Measurements from ENCODE around the gene GRM7.

Gene GRM7

DNA sequence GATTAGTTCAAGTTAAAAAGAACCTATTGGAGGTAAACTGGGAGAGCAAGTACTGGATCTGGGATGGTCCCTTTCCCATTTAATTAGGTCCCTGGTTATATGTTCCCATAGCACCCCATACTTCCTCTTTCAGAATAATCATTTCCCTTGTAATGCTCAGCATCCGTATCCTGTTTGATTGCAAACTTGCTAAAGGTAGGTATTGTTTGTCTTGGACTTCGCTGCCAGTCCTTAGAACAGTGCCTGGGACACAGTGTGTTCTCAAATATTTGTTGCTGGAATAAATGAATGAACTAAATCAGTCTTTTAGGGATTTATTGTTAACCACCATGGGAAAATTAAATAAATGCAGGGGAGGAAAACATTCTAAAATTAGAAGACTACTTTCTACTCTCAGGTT lies 299.8 kb downstream of the GRM7 start:
- no peak for DNase-seq

DNA sequence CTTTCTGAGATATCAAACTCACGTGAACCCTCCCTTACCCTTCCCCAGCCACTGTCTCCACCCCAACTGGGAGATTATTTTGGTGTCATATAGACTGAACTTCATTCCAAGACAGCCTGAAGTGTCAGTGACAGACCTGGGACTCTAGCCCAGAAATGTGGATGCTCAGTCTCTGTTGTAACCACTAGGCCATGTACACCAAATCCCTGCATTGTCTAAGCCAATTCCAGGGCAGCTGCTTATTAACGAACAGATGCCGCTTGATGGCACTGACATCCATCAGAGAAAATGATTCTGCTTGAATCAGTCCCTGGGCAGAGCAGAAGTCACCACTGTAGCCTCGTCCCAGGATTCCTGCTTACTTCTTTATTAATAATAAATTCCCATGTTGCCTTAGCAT lies 305.5 kb downstream of the GRM7 start:
- no peak for DNase-seq

DNA sequence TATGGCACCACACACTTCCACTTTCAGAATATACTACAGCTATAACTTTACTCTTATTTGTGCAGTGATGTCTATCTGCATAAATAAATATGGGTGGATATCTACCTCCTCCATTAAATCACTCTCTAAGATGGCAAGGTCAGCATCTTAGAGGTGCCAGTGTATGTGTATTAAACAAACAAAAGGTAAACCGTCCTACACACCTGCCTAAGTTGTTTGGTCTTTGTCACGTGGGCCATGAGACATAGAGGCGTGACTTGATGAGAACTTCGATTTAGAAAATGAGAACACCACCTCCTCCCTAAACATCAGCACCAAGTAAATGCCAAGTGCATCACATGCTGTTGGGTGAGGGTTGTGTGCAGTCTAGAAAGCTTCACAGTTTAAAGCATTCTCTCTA lies 310.6 kb downstream of the GRM7 start:
- DNase-seq, result no peak

DNA sequence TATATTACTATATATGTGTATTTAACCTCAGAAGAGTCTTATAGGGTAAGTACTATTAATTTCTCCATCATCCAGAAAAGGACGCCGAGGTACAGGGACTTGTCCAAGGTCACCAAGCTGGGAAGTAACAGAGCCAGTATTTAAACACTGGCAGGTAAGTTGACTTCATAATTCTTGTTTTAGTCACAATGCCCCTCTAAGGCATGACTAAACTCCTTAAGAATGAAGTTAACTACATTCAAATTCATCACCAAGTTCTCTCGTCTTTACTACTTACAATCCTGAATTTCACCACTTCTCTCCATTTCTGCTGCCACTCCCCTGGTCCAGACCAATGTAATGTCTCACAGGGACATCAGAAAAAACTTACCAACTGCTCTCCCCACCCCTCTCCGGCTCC lies 312.1 kb downstream of the GRM7 start:
- no peak for DNase-seq

DNA sequence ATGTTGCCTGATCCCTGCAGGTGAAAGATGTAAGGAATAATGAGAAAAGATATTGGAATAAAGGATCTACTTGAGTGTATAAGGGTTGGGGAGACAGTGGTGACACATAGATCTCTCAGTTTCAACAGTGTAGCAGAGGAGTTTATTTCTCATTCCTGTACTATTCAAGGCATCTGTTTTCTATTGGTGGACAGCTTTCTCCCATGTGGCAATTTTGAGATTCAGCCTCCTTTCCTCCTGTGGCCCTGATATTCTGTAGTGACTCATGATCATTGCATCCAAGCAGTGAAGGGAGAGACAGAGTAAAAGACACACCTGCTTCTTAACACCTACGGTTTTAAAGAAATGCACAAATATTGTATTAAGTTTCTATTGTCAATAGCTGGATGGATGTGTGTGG lies 327.6 kb downstream of the GRM7 start:
- DNase-seq, result no peak

DNA sequence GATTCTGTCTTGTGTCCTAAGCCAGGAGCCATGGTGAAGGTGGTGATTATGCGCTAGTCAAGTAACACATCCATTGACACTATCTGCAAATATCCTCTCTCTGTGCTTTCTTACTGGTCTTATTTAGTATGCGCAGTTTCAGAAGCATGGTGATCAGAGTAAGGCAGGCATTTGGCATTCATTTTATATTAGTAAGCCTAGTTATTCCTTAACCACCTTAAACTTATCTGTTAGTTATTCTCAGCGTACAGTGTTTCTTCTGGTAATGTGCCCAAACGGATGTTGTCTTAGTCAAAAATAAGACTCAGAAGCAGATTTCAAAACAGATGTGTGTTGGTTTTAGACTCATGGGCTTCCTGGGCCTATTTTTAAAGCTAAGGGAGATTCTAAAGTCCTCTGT lies 329.2 kb downstream of the GRM7 start:
- DNase-seq, result no peak

DNA sequence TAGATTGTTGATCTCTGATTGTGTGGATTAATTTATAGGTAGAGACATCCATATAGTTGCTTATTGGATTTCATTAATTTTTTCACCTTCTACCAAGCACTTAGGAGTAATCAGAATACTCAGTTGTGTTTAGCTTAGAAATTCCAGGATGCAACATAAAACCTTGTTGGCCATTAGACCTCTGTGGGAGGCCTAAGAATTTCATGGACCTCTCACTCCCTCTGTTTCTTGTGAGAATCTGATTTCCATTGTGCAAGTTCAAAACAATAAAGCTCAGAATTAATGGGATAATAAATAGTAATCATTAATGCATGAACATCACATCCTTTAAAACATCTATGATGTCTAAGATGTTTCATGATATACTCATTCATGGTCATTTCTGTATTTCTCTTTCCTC lies 332.4 kb downstream of the GRM7 start:
- no peak for DNase-seq

DNA sequence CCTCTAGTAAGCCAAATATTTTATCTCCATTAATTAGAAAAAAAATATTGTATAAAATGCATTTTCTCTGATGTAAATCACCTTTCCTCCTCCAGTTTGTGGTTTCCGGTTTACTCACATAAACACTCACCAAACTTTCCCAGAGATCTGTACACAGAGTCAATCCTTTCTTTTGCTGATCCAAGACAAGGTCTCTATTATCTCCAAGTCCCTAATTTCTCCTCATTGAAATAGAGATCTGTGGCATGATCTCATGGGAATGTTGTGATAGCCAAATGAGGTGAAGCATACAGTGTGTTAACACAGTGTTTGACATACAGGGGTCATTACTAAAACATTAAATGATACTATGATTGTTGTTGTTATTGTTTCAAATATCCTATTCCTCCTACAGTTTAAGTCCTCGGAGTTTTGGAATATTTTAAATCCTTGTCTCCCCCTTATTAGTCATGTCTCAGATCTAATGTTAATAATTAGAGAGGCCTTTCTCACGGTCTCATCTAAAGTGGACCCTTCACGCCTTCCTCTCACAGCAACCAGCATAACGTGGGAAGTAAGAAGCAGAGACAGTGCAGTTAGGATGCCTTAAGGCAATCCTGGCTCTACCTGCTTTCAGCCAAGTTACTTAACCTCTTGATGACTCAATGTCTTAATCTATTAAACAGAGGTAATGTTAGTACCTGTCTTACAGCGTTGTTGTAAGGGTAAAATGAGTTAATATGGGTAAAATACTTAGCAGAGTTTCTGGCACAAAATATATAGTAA lies 333.3 kb downstream of the GRM7 start:
- no peak for DNase-seq

DNA sequence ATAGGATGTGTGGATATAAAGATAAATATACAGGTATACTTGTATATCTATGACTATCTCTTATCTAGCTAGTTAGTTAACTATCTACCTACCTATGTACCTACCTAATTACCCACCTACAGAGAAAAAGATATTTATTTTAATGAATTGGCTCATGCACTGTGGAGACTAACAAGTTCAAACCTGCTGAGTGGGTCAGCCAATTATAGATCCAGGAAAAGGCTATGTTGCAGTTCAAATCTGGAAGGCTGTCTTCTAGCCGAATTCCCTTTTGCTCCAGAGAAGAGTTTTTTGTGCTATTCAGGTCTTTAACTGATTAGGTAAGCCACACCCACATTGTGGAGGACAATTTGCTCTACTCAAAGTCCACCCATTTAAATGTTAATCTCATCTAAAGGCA lies 335.0 kb downstream of the GRM7 start:
- DNase-seq, result no peak

DNA sequence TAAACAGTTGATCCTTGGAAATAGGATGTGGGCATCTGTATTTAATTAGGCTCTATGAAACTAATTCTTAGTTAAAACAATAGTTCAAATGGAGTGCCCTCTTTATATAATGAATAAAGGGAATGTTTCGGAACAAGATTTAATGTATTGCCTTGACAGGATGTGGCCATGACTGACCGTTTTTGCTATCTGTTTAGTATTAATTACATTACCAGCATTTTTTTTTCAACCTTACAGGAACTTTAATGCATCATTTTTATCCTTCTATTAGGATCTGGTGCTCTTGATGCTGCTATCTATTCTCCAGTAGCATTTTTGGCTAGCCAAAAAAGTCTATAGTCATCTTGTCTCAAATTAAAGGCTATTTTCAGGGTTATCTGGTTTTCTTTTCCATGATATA lies 340.9 kb downstream of the GRM7 start:
- no peak for DNase-seq

DNA sequence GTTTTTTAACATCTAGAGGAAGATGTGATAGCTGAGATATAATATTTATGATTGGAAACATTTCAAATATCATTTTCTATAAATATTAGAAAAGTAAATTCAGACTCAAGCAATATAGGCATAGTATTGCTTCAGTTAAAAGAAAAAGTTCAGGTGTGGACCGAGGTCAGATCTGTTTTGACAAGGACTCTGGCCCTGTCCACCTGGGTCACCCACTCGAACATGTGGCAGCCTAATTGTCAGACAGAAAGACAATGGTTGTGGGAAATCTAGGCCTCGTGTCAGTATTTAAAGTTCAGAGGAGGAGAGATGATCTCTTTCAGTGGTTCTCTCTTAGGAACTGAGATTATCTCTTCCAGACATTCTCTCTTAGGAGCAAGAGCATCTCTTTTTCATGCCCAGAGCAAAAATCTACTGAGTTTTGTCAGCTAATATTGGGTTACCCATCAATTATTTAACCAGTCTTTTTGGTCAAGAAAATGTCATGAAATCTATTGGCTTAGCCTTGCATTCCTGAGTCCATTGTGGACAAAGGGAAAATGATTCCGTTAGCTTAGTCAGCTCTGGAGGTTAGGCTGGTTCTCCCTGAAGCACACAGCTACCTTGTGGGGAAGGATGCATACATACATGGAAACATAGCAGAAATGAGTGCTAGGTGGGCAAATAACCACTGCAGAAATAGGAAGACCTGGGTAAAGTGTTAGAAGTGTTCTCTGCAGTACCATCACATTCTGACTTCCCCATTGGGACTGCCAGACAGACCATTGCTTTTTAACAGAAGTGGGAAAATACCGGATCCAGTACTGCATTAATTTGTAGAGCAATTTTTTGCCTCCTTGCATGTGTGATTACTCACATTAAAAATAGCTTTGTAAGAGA lies 343.3 kb downstream of the GRM7 start:
- DNase-seq, result no peak

DNA sequence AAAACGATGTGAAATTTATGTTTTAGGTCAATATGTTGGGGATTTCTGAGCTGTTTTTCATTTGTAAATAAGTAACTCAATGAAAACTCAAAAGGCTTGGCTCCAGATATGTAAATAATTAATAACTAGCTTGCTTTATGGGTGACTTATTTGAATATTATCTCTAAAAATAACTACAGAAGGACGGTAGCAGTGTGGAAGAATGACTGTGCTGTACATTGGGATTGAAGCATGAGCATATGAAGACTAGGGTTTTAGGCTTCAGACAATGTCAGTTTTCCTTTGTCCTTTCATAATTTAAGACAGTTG lies 343.9 kb downstream of the GRM7 start:
- no peak for DNase-seq

DNA sequence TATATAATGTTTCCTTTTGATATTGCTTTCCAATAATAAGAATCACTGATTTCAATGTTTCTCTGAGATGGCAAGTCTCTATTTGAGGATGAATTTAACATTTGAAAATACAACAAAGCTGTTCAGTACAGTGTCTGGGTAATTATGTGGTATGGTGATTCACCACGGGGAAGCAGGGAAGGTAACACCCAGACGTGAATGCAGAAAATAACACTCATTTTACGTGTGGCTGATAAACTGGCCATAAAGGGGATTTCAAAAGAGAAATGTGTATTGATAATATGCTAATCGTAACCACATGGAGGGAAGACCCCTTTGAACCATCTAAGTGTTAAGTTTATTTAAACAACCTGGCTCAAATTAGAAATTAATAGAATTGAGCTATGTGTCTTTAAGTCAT lies 344.6 kb downstream of the GRM7 start:
- no peak for DNase-seq

DNA sequence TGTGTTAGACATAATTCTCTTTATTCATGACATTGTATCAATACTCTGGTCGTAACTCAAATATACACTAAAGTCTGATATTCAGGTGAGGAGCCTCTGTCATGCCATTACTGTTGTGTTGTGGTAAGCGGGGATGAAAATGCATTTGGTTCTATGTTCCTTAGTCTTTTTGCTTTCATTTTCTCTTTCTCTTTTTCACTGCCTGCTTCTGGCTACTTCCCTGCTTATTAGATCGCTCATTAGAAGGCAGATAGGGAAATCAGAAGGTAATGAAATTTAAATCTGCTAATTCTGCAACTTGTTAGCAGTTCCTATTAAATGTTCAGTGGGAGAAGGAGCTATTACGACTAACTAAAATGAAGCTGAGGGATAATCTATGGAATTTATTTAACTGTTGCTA lies 345.0 kb downstream of the GRM7 start:
- DNase-seq, result no peak

DNA sequence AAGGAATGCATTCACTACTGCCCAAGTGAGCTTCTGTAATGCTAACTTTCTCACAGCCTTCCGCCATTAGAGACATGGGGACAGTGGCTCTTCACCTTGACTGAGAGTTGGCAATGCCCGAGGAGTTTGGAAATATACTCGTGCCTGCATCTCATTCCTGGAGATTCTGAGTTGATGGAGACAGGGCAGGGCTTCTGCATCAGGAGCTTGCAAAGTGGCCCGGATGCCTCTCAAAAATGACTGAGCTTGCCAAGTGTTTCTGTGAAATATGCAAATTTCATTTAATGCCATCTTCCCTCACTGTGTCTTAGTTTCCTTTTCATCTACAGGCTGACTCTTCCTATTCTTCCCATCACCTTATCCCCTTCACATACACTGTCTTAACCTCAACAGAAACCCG lies 346.2 kb downstream of the GRM7 start:
- no peak for DNase-seq

DNA sequence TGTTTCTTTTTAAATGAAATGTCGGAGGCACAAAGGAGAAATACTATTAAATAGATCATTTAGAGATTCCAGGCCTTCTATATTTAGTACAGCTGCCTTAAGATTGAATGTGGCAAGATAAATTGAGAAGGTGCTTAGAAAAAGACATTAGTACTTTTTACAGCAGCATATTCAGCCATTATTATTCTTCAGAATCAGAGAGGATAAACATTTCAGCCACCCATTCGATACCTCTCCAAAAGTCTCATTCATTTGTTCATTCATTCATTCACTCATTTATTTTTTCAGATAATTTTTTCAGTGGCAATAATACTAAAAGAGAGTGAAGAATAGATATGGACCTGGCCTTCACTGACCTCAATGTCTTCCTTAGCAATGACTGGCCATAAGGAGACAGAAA lies 347.0 kb downstream of the GRM7 start:
- no peak for DNase-seq

DNA sequence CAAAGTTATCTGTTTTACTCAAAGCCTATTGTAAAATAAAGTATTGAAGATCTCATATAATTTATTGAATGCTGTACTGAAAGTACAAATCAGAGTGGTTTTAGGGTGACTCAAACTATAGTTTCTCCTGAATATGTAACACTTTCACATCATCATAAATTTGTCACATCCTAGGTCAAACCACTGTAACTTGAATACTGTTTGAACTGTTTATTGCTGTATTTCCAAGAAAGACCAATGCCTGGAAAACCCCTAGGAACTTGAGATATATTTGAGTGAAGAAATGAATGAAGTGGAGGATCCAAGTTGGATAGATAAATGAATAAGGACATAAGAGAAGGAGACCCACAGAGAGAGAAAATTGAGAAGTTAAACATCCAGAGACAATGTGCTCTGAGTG lies 348.2 kb downstream of the GRM7 start:
- DNase-seq, result no peak

DNA sequence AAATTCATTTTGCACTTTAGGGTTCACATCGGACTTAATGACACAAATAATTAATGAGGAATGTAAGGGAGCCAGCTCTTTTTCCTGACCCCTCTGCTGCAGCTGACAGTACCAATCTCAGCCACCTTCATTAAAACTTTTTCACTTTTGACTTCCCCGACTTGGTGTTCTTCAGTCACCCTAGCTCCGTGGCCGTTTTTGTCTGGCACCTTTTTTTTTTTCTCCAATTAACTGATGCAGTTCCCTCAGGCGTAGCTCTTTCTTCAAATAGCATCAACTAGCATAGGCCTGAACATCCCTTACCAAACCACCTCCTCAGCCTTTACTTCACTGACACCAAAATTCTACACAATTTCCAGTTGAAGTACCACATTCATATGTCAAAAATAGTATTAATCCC lies 350.8 kb downstream of the GRM7 start:
- DNase-seq, result no peak

DNA sequence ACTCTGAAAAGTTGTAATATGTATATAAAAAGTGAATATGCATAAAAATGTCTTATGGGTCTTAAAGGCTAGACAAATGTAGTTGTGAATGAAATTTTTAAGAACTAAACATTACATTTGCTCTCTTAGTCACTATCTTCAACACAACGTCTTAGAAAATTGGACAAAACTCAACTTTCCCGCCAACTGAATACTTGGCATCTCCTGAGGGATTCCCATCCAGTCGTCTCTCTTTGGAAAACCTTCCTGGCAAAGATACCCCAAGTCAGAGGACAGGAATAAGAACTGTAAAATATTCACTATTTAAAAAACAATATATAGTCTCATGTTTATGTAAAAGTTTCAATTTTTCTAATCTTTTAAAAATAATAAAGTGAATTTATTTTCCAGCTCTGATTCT lies 354.8 kb downstream of the GRM7 start:
- no peak for DNase-seq

DNA sequence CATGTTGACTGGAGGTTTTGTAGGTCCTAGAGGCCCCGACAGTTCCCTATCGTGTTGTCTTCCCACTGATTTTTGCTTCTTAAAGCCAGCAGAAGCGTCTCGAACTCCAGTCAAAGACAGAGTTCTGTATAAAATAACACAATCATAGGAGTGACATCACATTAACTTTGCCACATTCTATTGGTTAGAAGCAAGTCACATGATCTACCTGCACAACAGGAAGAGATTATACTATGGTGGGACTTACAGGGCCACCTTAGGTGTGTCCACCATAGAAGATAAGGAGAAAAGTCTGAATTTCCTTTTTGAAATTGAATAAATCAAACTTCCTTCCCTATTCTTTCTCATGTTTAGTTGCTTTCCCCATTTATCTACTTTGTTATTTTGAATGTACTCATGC lies 365.5 kb downstream of the GRM7 start:
- DNase-seq, result no peak

DNA sequence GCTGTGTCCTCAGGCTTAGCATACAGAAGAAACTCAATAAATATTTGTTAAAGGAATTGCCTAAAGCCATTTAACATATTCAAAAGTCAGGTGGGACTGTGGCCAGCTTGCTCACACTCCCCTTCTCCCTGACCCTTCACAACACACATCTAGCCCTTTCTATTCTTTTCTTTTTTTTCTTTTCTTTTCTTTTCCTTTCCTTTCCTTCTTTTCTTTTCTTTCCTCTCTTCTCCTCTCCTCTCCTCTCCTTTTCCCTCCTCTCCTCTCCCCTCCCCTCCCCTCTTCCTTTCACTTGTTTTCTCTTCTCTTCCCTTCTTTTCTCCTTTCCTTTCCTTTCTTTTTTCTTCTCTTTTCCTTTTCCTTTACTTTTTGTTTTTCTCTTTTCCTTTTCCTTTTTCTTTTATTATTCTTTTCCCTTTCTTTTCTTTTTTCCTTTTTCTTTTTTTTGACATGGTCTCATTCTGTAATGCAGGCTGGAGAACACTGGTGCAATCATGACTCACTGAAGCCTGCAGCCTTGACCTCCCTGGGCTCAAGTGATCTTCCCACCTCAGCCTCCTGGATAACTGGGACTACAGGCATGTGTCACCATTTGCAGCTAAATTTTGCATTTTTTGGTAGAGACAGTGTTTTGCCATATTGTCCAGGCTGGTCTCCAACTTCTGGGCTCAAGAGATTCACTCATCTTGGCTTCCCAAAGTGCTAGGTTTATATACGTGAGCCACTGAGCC lies 377.8 kb downstream of the GRM7 start:
- DNase-seq, result no peak

DNA sequence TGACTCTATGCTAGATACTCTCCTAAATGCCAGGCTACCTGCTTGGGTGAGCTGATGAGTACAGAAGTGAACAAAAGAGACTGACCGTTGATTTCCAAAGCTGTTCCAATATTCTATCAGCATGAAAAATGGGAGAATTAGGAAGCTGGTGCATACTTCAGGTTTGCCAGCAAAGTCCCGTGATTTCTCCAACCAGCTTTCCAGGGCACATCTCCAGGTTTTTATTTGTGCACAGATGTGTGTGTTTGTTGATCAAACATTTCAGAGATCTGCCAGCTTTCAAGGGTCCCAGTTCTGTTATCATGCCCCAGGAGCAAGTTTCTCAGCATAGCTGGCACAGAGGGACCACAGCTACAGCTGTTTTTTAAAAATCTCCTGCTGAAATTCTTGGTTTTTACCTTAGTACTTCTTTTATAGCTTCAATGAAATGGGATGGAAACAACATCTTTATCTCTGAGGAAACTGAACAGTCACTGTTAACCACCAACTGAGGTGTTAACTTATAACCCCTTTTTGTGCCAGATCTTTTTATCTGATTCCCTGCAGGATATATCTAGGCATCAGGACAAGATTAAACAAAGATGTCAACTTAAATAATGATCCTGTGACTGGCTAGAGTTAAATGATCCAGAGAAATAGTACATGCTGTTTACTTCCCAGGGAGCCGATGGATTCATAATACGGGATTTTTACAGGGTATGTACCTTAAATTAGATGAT lies 380.8 kb downstream of the GRM7 start:
- no peak for DNase-seq

DNA sequence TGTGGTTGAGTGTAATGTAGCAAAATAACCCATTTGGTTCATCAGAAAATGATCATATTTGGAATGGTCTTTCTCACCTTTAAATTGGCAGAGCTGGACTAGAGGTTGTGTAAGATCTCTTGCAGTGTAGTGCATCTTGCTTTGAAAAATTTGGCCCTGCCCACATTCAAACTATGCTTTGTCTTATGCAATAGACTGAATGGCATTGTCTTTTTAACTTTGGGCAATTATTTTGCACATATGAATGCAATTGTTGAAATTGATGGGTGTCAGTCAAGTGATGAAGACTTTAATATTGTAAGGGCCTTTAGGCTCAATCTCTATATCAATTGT lies 381.4 kb downstream of the GRM7 start:
- no peak for DNase-seq

All from activated CD4-positive, alpha-beta T cell treated with anti-CD3 and anti-CD28 coated beads, Interleukin-2, amount 50 U/mL, for 48 hours (primary cell).